Body of pancreas (tissue), 4 donors: ENCODE results near the gene TNS3. TPM values are rescaled to one million over a fixed set of nuclear protein-coding genes. Genes with fewer than 3 reads are reported as not detected.

Source experiments
- ATAC-seq: fragments of 150-250 bp; one replicate; pipeline ENCODE4 v1.9.1; 2016
- DNase-seq, 4 donors: peaks; one replicate each; pipeline ENCODE4 v3.0.0-alpha.2; 2019
- H3K27ac ChIP-seq, 4 donors: fragments of 200-600 bp; sonication (generic); 1 replicate in 3 of 4; 2 replicates in 1 of 4; pipeline versions ENCODE4 v1.5.1 to v1.6.1; 2016 to 2019; ENCODE audit warnings: mild to moderate bottlenecking in 1 of 4, mixed read lengths in 1 of 4, moderate library complexity in 1 of 4
- H3K27me3 ChIP-seq, 2 donors: fragments of 200-600 bp; sonication (generic); one replicate each; pipeline ENCODE4 v1.6.0; 2016; ENCODE audit warnings: mild to moderate bottlenecking in 1 of 2
- H3K36me3 ChIP-seq, 2 donors: fragments of 200-600 bp; sonication (generic); replicated peaks in 1 of 2; 2 replicates each; pipeline ENCODE4 v1.5.1; 2016; ENCODE audit warnings: low read depth in 2 of 2; ENCODE audit not compliant: insufficient read depth in 1 of 2
- H3K4me1 ChIP-seq: fragments of 200-600 bp; sonication (generic); one replicate; pipeline ENCODE4 v1.6.0; 2016
- H3K4me3 ChIP-seq, 2 donors: fragments of 200-600 bp; sonication (generic); 1 replicate in 1 of 2; 2 replicates in 1 of 2; pipeline ENCODE4 v1.5.1; 2016 to 2019
- H3K9me3 ChIP-seq, 3 donors: fragments of 200-600 bp; sonication (generic); 1 replicate in 2 of 3; 2 replicates in 1 of 3; pipeline ENCODE4 v1.5.1; 2016
- CTCF ChIP-seq, 7 experiments: fragments of 450-650 bp in 4 of 7; fragments of 200-600 bp in 3 of 7; sonication (generic) in 3 of 7; IDR thresholded peaks; one replicate each; pipeline ENCODE4 v1.5.1; 2016 to 2019; ENCODE audit warnings: antibody characterized with exemption in 7 of 7
- POLR2A ChIP-seq, 3 donors: fragments of 450-650 bp; IDR thresholded peaks; one replicate each; pipeline ENCODE4 v1.6.1; 2016; ENCODE audit warnings: antibody characterized with exemption in 3 of 3, mild to moderate bottlenecking in 2 of 3
- WGBS, 2 donors: methylation state at CpG; one replicate each; pipeline ENCODE4 v1.1.5; 2017; 5-methylcytosine and 5-hydroxymethylcytosine counted together
- intact Hi-C: fragments of 100-400 bp; cut with DNase I; formaldehyde crosslinking; loops from one replicate; pipeline ENCODE4 v1.15.1; 2023
- total RNA-seq, 2 donors: library from RNA; depleted of rRNA; stranded (reverse); fragments of >200 nt; gene quantifications; one replicate each; pipeline ENCODE4 v1.1.0, GENCODE V29; 2016

The TNS3 gene
- total RNA-seq, 2 donors from 2014 or later = 100 to 265 TPM

- intact Hi-C loops = no loop called here
- no peak for ATAC-seq
Measured at GRCh38 chr7:47252675-47253074, 329.2 kb downstream of the TNS3 start.

GRCh38 chr7:47249361-47249760 lies 332.6 kb downstream of the TNS3 start:
- TF ChIP-seq POLR2A (IDR thresholded peaks at IDR 0.05) (no peak), CTCF (IDR thresholded peaks at IDR 0.05) (no peak)
- no peak overlapping the region for H3K27ac ChIP-seq
- ATAC-seq = no peak

More at GRCh38 chr7:47252675-47253074, 329.2 kb downstream of the TNS3 start:
- no peak for TF ChIP-seq CTCF (IDR thresholded peaks at IDR 0.05)
- no peak for TF ChIP-seq POLR2A (IDR thresholded peaks at IDR 0.05)
- no peak overlapping the region for H3K27ac ChIP-seq
- 88 to 96% methylated on average over 5 of the region's 5 CpGs for whole genome bisulfite sequencing, 2 donors
- H3K36me3 ChIP-seq = no peaks in the 10 kb centered on the region
- no peaks in the 10 kb centered on the region for H3K9me3 ChIP-seq
- no peak for DNase-seq
- no peaks in the 10 kb centered on the region for H3K27me3 ChIP-seq
- H3K4me1 ChIP-seq = peaks cover 19% of the 10 kb centered on the region
- H3K4me3 ChIP-seq = no peak overlapping the region

GRCh38 chr7:47248797-47249196 lies 333.1 kb downstream of the TNS3 start:
- Histone ChIP-seq H3K4me1 (peaks cover 6% of the 10 kb centered on the region), H3K36me3 (no peaks in the 10 kb centered on the region), H3K9me3 (no peaks in the 10 kb centered on the region), H3K27ac (no peak overlapping the region), H3K4me3 (no peak overlapping the region), H3K27me3 (no peaks in the 10 kb centered on the region)
- no peak for TF ChIP-seq CTCF (IDR thresholded peaks at IDR 0.05)
- no peak for TF ChIP-seq POLR2A (IDR thresholded peaks at IDR 0.05)
- DNase-seq (no peak), ATAC-seq (peak; percentile 14)
- WGBS, 2 donors = 74 to 87% methylated on average over 3 of the region's 3 CpGs
- intact Hi-C loops = no loop called here

More at GRCh38 chr7:47249361-47249760, 332.6 kb downstream of the TNS3 start:
- Histone ChIP-seq H3K4me1 (peaks cover 11% of the 10 kb centered on the region), H3K27me3 (no peaks in the 10 kb centered on the region), H3K9me3 (no peaks in the 10 kb centered on the region), H3K4me3 (no peak overlapping the region), H3K36me3 (no peaks in the 10 kb centered on the region)
- intact Hi-C loops = no loop called here
- no peak for DNase-seq
- 89 to 90% methylated on average over 2 of the region's 2 CpGs for WGBS, 2 donors

GRCh38 chr7:47247132-47247531 lies 334.8 kb downstream of the TNS3 start:
- no peak overlapping the region for H3K4me3 ChIP-seq
- H3K9me3 ChIP-seq = no peaks in the 10 kb centered on the region
- H3K4me1 ChIP-seq = no peaks in the 10 kb centered on the region
- H3K27ac ChIP-seq = no peak overlapping the region
- TF ChIP-seq POLR2A (IDR thresholded peaks at IDR 0.05) (no peak), CTCF (IDR thresholded peaks at IDR 0.05) (no peak)
- intact Hi-C loops = no loop called here
- no peak for ATAC-seq
- H3K36me3 ChIP-seq = no peaks in the 10 kb centered on the region
- DNase-seq = no peak
- WGBS, 2 donors = 71 to 86% methylated on average over 5 of the region's 5 CpGs
- no peaks in the 10 kb centered on the region for H3K27me3 ChIP-seq

- TF ChIP-seq POLR2A (IDR thresholded peaks at IDR 0.05) (no peak), CTCF (IDR thresholded peaks at IDR 0.05) (no peak)
- no peak for DNase-seq
Measured at GRCh38 chr7:47244692-47245091, 337.2 kb downstream of the TNS3 start.

More at GRCh38 chr7:47244692-47245091, 337.2 kb downstream of the TNS3 start:
- Histone ChIP-seq H3K4me1 (no peaks in the 10 kb centered on the region), H3K27me3 (no peaks in the 10 kb centered on the region), H3K9me3 (no peaks in the 10 kb centered on the region), H3K4me3 (no peak overlapping the region), H3K36me3 (no peaks in the 10 kb centered on the region), H3K27ac (no peak overlapping the region)
- no peak for ATAC-seq
- intact Hi-C loops = no loop called here
